Activated CD4-positive, CD25-positive, alpha-beta regulatory T cell treated with anti-CD3 and anti-CD28 coated beads, Interleukin-2, amount 50 U/mL, for 16 hours (primary cell): ENCODE data around the gene HACE1.
"Not testable (repeated sequence)": the region's sequence is repeated elsewhere in the genome, so short reads cannot be mapped to it uniquely, and the experiment has no call there.

Source experiments
- DNase-seq: peaks from one replicate; pipeline ENCODE4 v3.0.0-alpha.2; 2020; ENCODE audit warnings: low read depth, low spot score

The HACE1 gene

DNA sequence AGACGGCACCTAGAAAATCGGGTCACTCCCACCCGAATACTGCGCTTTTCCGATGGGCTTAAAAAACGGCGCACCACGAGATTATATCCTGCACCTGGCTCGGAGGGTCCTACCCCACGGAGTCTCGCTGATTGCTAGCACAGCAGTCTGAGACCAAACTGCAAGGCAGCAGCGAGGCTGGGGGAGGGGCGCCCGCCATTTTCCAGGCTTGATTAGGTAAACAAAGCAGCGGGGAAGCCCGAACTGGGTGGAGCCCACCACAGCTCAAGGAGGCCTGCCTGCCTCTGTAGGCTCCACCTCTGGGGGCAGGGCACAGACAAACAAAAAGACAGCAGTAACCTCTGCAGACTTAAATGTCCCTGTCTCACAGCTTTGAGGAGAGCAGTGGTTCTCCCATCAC lies 122.2 kb downstream of the HACE1 start:
- not testable (repeated sequence) for DNase-seq

DNA sequence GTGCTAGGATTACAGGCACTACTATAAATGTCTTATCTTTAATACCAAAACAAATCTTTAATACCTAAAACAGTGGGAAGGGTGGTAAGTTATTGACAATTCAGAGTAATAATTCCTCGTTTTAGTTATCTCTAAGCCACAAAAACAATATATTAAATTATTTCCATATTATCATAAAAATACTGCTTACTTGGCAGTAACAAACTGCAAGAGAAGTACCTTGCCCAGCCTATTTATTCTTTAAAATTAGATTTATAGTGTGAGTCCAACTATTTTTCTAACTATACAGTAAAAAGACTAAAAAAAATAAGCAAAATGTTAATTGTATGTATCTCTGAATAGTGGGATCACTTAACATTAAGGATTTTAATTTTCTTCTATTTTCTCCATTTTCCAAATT lies 123.2 kb downstream of the HACE1 start:
- no peak for DNase-seq

DNA sequence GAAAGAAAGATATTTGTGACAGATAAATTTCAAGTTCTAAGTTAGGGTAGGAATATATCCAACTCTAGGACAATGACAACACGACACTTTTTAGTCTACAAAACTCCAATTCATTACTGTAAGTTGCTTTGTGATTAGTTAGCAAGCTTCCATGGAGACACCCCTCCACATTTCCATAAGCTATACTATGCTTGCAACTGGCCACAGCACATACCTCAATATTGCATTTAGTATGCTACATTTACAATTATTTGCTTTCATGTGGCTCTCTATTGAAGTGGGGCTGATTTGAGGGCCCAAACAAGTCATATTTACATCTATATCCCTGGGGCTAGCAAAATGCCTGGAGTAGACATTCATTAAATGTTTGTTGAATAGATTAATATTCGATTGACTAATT lies 129.3 kb downstream of the HACE1 start:
- no peak for DNase-seq

DNA sequence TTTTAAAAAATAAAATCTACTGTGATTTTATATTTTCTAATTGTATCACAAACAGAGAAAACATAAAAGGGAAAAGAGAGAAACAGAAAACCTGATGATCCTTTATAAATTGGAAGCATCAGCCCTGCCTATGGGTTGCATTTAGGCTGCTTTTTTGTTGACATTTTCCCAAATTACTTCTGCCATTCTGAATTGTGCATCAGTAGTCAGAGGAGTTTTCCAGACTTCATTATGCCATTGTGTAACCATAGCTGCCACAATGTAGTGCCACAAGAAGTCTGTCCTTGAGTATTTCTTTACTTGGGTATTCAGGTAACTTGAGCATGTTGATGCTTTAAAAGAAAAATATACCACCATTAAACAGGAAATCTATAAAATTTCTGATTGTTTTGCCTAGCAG lies 130.3 kb downstream of the HACE1 start:
- no peak for DNase-seq

DNA sequence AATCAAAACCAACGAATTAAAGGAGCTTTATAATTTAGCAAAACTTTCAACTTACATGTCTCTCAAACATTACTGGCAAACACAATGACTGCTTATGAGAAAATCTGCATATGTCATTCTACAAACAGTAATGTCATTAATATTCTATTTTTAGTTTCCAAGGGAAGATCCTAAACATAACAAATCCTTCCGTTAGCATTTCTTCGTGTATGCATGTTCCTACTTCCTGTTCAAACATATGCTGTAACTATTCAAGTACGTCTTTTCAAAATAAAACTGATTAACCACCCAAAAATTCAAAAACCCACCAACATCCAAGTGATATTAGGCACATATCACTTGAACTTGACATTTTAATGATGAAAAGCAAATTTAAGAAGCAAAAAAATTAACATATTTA lies 131.3 kb downstream of the HACE1 start:
- DNase-seq = no peak

DNA sequence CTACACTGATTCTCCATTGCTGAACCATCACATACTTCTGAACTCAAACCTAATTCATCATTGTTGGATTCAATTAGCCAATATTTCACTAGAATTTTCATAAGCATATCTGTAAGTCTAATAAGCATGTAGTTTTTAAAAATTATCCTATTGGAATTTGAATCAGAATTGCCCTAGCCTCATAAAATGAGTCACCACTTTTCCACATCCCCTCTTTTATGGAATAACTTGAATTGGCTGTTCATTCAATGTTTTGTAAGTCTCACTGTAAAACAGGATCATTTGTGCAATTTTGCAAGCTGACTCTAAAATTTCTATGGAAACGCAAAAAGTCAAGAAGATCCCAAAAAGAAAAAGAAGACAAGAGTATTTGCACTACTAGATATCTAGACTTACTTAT lies 141.0 kb downstream of the HACE1 start:
- DNase-seq = no peak

DNA sequence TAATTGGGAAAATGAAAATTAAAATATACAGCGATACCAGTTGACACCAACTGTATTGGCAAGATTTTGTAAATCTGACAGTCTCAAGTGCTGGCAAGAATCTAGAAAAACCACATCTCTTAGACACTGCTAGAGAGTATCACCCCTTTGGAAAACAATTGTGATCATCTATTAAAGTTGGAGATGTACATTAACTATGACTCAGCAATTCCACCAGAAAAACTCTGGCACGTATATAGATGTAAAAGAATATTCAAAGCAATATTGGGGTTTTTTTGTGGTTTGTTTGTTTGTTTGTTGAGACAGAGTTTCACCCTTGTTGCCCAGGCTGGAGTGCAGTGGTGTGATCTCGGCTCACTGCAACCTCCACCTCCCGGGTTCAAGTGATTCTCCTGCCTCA lies 142.9 kb downstream of the HACE1 start:
- no peak for DNase-seq

DNA sequence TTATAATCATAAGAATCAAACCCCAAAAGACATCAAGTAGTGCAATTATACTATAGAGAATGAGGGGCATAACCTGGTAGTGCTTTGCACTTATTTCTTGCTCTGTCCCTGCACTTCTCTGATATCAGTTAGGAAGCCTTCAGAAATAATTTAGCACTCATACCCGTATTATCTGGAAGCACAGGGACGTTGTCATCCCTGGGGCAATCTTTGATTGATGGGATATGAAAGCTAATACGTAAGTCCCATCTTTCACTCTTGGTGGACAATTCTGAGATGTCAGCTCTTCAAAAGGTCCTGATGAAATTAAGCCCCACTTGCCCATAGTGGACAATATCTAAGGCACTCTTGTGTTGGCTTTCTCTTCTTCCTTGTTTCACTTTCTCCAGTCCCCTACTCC lies 144.9 kb downstream of the HACE1 start:
- DNase-seq = no peak

DNA sequence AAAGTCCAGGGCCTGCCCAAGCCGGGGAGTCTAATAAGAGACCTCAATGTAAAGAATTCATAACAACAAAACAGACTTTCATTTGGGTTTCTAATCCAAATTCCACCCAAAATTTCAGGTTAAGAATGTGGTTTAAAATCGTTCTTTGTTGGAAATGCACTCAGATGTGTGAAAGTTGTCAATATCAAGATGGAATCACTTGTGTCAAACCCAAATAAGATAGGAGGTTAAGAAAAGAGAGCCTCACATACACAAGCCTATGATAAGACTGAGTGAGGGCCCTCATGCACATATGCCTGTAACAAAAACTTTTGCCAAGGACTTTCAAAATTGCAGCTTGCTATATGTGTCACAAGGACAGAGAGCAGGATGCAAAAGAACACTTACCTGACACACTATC lies 145.7 kb downstream of the HACE1 start:
- DNase-seq = no peak

DNA sequence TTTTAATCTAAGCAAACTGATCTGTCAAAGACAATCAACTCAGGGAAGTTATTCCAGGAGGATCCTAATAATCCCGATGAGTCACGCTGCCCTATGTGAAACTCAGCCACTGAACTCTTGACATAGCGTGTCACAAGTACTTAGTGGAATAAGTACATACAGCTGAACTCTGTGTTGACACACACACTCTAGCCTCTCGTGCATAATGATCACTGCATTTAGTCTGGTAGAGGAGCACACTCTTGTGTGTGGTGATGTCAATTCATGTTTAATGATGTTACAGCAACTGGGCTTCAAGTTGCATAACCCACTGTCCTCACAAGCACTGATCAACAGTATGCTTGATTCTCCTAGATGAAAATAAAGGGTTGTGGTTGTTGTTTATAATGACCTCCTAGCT lies 148.3 kb downstream of the HACE1 start:
- DNase-seq = no peak

DNA sequence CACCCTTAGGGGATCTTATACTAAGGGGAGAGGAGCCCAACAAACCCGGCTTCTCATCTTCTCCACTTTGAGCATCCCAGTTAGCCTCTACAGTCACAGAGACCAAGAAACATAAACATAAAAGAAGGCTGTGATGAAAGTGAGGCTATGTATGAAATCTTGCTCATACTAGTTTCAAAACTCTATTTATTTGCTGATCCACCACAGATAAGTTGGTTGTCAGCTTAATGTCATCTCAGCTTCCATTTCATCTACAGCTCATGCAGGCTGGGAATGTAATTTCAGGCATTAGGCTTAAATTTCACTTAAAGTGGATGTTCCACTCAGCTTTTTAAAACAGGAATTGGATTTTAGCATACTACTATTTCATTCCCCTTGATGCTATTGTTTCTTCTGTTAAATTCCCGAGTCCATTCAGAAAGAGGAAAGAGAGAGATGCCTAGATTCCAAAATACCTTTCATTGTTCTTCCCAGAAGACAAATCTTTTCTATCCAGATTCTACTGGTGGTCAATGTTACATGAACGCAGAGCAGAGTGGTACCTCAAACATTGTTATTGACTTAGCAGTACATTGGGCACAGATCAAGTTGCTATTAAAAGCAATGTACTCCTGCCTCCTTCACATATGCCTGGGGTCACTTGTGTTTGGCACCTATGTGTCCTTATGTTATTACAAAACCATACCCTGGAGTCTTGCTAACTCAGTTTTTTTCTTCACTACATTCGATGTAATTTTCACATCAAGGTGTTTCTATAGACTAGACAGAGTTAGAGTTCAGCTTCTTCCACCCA lies 149.0 kb downstream of the HACE1 start:
- DNase-seq = no peak

DNA sequence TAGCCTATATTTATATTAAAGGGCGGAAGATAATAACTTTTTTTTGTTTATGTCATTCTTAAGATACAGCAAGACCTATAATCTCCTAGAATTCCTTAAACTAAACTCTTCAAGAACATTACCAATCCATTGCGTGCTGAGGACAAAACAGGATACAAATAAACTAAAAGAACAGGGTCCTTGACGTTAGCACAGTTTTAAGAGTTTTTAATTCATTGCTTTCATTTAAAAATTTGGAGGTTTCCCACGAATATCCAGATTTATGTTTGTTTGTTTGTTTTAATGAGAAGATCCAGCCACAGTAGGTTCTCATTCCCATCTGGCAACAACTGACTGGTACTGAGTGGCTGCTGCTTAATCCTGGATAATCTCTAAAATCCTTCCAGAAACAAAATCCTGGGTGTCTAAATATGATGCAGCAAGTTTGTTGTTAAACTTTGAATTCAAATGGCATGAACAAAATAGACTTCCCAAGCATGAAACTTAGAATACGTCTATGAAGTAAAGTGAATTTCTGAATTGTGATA lies 153.7 kb downstream of the HACE1 start:
- no peak for DNase-seq

DNA sequence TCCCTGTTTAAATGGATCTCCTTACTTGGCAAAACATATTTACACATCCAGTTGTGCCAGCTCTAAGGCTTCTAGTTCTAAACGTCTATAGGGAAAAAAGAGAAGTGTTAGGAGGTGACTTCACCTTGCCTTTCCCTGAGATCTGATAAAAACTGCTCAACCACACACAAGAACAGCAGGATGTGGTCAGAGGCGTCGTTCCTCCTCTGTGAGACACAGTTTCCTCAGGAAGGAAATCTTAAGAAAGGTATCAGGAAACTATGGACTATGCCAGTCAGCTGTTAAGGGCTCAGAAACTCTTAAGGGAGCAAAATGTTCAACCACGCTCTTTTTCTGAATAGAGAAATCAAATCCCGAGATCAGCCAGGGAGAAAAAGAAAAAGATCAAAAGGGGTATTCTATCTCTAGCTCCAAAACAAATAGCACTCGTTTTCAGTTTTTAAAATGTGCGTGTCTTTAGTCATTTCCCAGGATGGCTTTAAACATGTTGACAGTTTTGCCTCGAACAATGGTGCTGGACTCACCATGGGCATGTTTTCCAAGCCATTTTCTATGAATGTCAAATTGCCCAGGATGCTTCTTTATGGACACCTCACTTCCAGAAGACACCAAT lies 154.5 kb downstream of the HACE1 start:
- DNase-seq = peak; percentile 1

DNA sequence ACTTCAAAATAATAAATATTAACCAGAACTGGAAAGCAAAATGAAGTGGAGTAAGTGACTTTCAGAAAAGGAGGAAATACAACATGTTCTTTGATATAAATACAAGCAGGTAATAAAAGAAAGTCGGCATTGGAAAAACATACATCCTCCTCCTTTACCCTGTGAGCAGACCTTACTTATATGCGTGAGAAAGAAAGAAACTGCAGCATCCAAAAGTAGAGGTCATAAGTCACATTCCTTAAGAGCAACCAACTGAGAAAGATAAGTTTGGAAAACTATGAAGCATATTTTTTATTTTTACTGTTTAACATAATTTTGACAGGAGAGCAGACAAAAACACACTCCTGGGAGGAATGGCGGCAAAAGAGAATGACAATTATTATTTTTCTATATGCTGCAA lies 155.5 kb downstream of the HACE1 start:
- DNase-seq = no peak

DNA sequence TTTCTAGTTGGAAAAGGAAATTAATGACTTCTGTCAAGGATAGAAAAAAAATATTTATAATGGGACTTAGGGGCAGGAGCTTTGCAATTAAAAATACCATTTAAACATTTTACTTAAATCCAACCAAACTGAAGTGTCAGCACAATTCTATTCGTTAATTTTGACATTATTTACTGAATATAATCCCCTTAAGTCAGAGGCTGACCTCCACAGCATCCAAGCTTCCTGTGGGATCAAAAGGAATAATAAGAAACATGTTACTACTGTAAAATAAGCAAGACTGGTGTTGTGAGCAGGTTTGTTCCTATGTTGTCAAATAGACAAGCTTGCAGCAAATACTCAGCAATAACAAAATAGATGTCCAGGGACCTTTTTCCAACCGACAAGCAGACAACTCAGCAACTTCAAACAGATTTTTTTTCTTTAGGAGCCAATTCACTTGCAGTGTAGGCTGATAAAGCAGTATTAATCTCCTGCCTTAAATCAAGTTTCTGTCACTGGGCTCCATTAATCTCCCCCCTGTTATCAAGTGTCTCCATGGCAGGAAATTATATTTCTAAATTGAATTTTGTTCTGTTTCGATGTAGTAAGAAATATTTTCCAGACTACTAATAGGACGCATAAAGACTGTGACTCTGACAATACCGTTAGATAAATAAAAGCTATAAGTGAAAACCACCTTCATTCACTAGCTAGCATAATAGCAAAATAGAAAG lies 157.4 kb downstream of the HACE1 start:
- DNase-seq = no peak

DNA sequence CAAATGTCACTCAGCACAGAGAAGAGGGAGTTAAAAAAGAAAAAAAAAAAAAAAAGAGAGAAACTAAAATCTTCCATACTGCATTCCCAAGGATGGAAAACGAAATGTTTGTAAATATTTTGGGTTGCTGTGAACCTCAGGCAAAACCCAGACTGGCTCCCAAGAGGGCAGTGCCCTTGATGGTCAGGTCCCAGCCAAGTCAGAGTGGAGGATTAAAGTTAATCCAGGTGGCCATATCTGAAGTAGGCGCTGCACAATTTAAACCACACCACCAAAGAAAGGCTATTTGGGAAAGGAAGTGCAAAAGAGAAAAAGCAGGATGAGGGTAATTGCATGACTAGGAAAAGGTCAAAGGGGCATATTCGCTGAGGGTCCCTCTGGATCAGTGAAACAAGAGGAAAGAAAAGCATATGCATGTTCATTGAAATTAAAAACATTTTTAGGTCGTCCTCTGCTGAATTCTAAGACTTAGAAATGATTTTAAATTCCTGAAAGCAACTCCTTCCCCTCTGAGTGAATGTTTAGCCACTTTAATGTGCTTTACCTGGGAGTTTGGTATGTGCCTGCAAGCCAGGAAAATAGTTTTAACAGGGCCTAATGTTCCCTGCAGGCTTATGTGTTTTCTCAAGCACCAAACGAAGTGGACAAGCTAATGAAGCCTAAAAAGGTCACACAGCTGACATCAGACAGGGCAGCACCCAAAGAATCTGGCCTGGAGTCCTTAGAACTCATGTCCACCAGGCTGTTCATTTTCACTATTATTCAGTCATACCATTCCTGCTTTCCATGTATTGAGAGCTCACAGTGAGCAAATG lies 159.1 kb downstream of the HACE1 start:
- no peak for DNase-seq

DNA sequence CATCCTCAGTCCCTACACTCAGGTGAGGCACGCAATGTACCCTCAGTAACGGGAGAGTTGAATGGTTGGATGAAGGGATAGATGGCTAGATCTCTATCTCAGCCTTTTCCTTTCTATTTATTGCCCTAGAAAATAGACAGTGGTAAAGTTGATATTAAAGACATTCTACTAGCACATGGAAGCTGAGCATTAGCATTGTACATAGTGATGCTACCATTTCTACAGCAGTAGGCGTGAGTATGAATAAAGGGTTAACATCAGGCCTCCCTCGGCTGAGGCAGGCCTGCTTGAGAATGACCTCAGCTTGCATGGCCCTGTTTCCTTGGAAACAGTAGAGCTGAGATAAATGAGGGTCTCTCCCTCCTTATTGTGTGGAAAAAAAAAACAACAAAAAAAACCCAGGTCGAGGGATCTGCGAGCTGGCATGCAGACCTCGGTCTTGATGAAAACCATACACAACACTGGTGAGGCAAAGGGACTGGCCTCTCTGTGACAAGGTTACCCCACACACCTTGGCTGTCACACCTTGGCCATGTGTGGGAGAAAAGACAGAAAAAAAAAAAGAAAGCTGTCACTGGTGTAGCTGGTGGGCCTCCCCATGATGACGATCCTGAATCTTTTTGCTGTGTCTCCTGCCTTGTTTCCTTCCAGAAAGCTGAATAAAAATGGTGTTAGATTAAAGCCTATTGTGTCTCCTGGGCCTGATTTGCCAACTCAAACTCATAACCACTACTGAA lies 160.0 kb downstream of the HACE1 start:
- DNase-seq = no peak

DNA sequence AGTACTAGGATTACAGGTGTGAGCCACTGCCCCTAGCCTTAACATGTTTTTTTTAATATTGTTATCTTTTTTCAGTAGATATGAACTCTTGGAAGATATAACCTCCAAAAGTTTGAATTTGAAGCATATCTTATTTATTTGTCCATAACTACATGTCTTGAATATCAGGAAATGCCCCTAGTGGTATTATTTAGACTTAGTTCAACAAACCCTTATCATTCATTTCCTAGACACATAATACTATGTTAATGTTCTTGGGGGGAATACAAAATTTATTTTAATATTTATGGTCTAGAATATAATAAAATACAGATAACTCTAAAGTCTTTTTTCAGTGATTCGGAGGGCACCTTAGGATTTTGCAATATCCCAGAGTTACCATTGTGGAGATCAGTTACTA lies 160.7 kb downstream of the HACE1 start:
- DNase-seq = no peak

DNA sequence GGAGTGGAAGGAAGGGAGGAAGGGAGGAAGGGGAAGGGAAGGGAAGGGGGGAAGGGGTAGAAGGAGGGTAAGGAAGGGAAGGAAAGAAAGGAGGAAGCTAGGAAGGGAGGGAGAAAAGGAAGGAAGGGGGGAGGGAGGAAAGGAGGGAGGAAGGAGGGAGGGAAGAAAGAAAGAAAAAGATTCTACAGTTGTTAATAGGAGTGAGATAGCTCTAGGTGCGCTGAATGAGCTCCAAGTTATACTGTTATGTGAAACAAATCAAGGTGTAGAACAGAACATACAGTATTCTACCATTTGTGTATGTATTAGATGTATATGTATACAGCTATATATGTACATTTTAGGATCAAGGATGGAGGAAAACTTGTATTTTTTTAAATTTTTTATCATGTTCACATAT lies 167.7 kb downstream of the HACE1 start:
- DNase-seq = no peak

DNA sequence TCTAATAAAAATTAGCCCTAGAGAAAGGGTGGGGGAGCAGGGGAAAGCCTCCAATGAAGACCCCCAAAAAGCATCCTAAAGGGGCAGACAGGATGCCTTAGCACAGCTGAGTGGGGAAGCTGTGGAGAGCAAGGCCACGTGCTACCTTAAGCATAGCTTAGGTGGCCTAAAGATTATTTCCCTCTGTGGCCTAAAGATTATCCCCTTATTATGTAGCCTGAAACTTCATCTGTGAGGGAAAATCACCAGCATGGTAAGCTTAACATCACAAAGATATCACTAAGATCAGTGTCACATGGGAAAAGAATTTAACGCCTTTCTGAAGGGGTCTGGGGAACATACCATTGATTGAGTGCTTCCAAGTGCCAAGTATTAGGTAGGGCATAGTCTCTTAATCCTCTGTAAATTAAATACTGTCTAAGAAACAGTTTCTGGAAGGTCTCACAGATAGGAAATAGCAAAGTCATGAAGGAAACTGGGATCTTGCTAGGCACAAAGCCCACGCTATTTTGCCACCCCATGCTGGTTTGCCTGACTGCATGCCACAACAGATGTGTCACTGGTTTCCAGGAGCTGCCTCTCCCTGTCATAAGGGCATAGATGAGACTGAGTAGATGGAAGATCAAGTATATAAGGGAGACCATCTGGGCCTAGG lies 170.0 kb downstream of the HACE1 start:
- no peak for DNase-seq
